OCI-LY3 (cell line): ENCODE measurements around the gene KLRC3.

Experiments used
- CTCF ChIP-seq: fragments of 200-600, 300-600 bp; sonication (generic); IDR thresholded peaks from 2 replicates; pipeline ENCODE4 v1.5.1; 2014; ENCODE audit warnings: antibody characterized with exemption, low read length, low read depth
- EZH2phosphoT487 ChIP-seq: fragments of 200-600 bp; shearing (Covaris generic); IDR thresholded peaks from 2 replicates; pipeline ENCODE4 v1.6.1; 2018; ENCODE audit warnings: antibody characterized with exemption, mixed run types, low read depth

GRCh38 chr12:10406725-10407124, 13.7 kb downstream of the KLRC3 start:
- no peak for TF ChIP-seq EZH2phosphoT487
- no peak for TF ChIP-seq CTCF
